Hepatocyte (in vitro differentiated cells): ENCODE measurements around the gene TNNI3. TPM values are rescaled to one million over a fixed set of nuclear protein-coding genes. Genes with fewer than 3 reads are reported as not detected.
"Not testable (repeated sequence)": the region's sequence is repeated elsewhere in the genome, so short reads cannot be mapped to it uniquely, and the experiment has no call there.

Experiments used
- DNase-seq: peaks from one replicate; pipeline ENCODE4 v3.0.0-alpha.2; 2016; ENCODE audit warnings: low spot score
- H2AFZ ChIP-seq: fragments of 200-600 bp; sonication (generic); 2 replicates; pipeline ENCODE4 v1.6.0; 2016; ENCODE audit warnings: antibody characterized with exemption, mild to moderate bottlenecking
- H3K27ac ChIP-seq: fragments of 200-600 bp; sonication (generic); 2 replicates; pipeline ENCODE4 v1.5.1; 2016; ENCODE audit warnings: mild to moderate bottlenecking
- H3K27me3 ChIP-seq: fragments of 200-600 bp; sonication (generic); 2 replicates; pipeline ENCODE4 v1.6.1; 2016
- H3K36me3 ChIP-seq: fragments of 200-600 bp; sonication (generic); replicated peaks from 2 replicates; pipeline ENCODE4 v1.5.1; 2016; ENCODE audit warnings: low read depth; ENCODE audit not compliant: insufficient read depth
- H3K4me1 ChIP-seq: fragments of 200-600 bp; sonication (generic); 2 replicates; pipeline ENCODE4 v1.5.1; 2016; ENCODE audit warnings: mild to moderate bottlenecking, moderate library complexity; ENCODE audit not compliant: insufficient read depth
- H3K4me2 ChIP-seq: fragments of 200-600 bp; sonication (generic); 2 replicates; pipeline ENCODE4 v1.6.0; 2016
- H3K4me3 ChIP-seq: fragments of 200-600 bp; sonication (generic); 2 replicates; pipeline ENCODE4 v1.5.1; 2016; ENCODE audit warnings: mild to moderate bottlenecking
- H3K79me2 ChIP-seq: fragments of 200-600 bp; sonication (generic); 2 replicates; pipeline ENCODE4 v1.6.0; 2017; ENCODE audit warnings: mild to moderate bottlenecking
- H3K9me2 ChIP-seq: fragments of 200-600 bp; sonication (generic); replicated peaks from 2 replicates; pipeline ENCODE4 v1.6.0; 2017; ENCODE audit warnings: mild to moderate bottlenecking; ENCODE audit not compliant: insufficient read depth
- H3K9me3 ChIP-seq: fragments of 200-600 bp; sonication (generic); 2 replicates; pipeline ENCODE4 v1.5.1; 2016; ENCODE audit warnings: low read depth, mild to moderate bottlenecking
- H4K20me1 ChIP-seq: fragments of 200-600 bp; sonication (generic); 2 replicates; pipeline ENCODE4 v1.6.0; 2016; ENCODE audit warnings: mild to moderate bottlenecking; ENCODE audit not compliant: insufficient read depth, poor library complexity, severe bottlenecking
- EZH2 ChIP-seq: fragments of 200-600 bp; sonication (generic); IDR thresholded peaks from 2 replicates; pipeline ENCODE4 v1.6.1; 2016; ENCODE audit warnings: antibody characterized with exemption, mild to moderate bottlenecking, borderline replicate concordance
- EZH2phosphoT487 ChIP-seq: fragments of 200-600 bp; sonication (generic); IDR thresholded peaks from one replicate; pipeline ENCODE4 v1.6.1; 2018; ENCODE audit warnings: antibody characterized with exemption, mild to moderate bottlenecking, low read depth, moderate library complexity; ENCODE audit not compliant: unreplicated experiment, severe bottlenecking
- WGBS: methylation state at CpG from one replicate; pipeline ENCODE4 v1.1.6; 2016; ENCODE audit warnings: low lambda C conversion rate; ENCODE audit errors: missing lambda C conversion rate; 5-methylcytosine and 5-hydroxymethylcytosine counted together
- polyA plus RNA-seq: library from polyadenylated mRNA; unstranded; fragments of >200 nt; fragmentation: Nextera tagmentation; extraction: Ambion mirVana; gene quantifications from 2 replicates; pipeline ENCODE4 v1.2.1, GENCODE V29; 2016
- total RNA-seq: library from RNA; depleted of rRNA; stranded (reverse); fragments of >200 nt; gene quantifications from 2 replicates; pipeline ENCODE4 v1.2.3, GENCODE V29; 2014
- TF ChIP-seq, protein P1 (sequence below): fragments of 200-600 bp; sonication (generic); IDR thresholded peaks from 2 replicates; pipeline ENCODE4 v1.5.1; 2016; ENCODE audit warnings: antibody characterized with exemption, mild to moderate bottlenecking; ENCODE audit not compliant: poor library complexity

TNNI3 gene
- total and polyA plus RNA-seq, 2 experiments from 2014 or later = 1.4 to 2.9 TPM

- no peak for DNase-seq
- WGBS = 58% methylated on average over 4 of the region's 4 CpGs
These were observed 891 bp upstream of the TNNI3 start for GRCh38 chr19:55158423-55158822.

GRCh38 chr19:55156202-55157063, 1.1 kb downstream of the TNNI3 start:
- Histone ChIP-seq H3K27ac (no peak overlapping the region), H3K4me2 (peak overlapping the region; percentile 77), H3K4me1 (no peaks in the 10 kb centered on the region), H2AFZ (peak overlapping the region; percentile 52), H3K4me3 (no peak overlapping the region), H4K20me1 (no peaks in the 10 kb centered on the region), H3K79me2 (no peaks in the 10 kb centered on the region), H3K27me3 (peaks cover 30% of the 10 kb centered on the region), H3K36me3 (no peaks in the 10 kb centered on the region), H3K9me3 (no peaks in the 10 kb centered on the region), H3K9me2 (no peaks in the 10 kb centered on the region)
- no peak for TF ChIP-seq EZH2phosphoT487
- no peak for TF ChIP-seq EZH2
- TF ChIP-seq, protein P1, sequence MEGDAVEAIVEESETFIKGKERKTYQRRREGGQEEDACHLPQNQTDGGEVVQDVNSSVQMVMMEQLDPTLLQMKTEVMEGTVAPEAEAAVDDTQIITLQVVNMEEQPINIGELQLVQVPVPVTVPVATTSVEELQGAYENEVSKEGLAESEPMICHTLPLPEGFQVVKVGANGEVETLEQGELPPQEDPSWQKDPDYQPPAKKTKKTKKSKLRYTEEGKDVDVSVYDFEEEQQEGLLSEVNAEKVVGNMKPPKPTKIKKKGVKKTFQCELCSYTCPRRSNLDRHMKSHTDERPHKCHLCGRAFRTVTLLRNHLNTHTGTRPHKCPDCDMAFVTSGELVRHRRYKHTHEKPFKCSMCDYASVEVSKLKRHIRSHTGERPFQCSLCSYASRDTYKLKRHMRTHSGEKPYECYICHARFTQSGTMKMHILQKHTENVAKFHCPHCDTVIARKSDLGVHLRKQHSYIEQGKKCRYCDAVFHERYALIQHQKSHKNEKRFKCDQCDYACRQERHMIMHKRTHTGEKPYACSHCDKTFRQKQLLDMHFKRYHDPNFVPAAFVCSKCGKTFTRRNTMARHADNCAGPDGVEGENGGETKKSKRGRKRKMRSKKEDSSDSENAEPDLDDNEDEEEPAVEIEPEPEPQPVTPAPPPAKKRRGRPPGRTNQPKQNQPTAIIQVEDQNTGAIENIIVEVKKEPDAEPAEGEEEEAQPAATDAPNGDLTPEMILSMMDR = no peak
- 4% methylated on average over 42 of the region's 52 CpGs for WGBS
- DNase-seq = peak; percentile 83

More at GRCh38 chr19:55158423-55158822, 891 bp upstream of the TNNI3 start:
- peaks cover 41% of the 10 kb centered on the region for H3K27me3 ChIP-seq
- no peaks in the 10 kb centered on the region for H3K9me3 ChIP-seq
- H3K27ac ChIP-seq = no peak overlapping the region
- no peak overlapping the region for H2AFZ ChIP-seq
- no peak for TF ChIP-seq EZH2
- TF ChIP-seq, protein P1 = no peak
- TF ChIP-seq EZH2phosphoT487 = no peak
- H3K36me3 ChIP-seq = no peaks in the 10 kb centered on the region
- H4K20me1 ChIP-seq = no peaks in the 10 kb centered on the region
- no peak overlapping the region for H3K4me3 ChIP-seq
- H3K79me2 ChIP-seq = no peaks in the 10 kb centered on the region
- H3K9me2 ChIP-seq = no peaks in the 10 kb centered on the region
- H3K4me2 ChIP-seq = no peak overlapping the region
- H3K4me1 ChIP-seq = no peaks in the 10 kb centered on the region

DNA sequence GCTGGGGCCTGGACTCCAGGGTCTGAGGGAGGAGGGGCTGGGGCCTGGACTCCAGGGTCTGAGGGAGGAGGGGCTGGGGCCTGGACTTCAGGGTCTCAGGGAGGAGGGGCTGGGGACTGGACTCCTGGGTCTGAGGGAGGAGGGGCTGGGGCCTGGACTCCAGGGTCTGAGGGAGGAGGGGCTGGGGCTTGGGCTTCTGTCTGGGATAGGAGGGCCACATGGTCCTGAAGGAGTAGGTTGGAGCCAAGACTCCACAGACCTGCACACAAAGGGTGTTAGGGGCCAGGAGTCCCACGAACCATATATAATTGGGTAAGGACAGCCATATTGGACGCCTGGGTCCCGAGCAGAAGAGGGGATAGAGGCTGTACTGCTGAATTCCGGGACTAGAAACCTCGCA, 1.7 kb downstream of the TNNI3 start:
- not testable (repeated sequence) for H3K9me2 ChIP-seq, H3K9me3 ChIP-seq, H3K36me3 ChIP-seq, H3K79me2 ChIP-seq, DNase-seq, H3K27ac ChIP-seq, H3K4me1 ChIP-seq, H4K20me1 ChIP-seq, H3K4me3 ChIP-seq
- Histone ChIP-seq H2AFZ (peak overlapping the region; percentile 52), H3K27me3 (peaks cover 24% of the 10 kb centered on the region), H3K4me2 (peak overlapping the region; percentile 77)
- WGBS = 6% methylated on average over 5 of the region's 5 CpGs

DNA sequence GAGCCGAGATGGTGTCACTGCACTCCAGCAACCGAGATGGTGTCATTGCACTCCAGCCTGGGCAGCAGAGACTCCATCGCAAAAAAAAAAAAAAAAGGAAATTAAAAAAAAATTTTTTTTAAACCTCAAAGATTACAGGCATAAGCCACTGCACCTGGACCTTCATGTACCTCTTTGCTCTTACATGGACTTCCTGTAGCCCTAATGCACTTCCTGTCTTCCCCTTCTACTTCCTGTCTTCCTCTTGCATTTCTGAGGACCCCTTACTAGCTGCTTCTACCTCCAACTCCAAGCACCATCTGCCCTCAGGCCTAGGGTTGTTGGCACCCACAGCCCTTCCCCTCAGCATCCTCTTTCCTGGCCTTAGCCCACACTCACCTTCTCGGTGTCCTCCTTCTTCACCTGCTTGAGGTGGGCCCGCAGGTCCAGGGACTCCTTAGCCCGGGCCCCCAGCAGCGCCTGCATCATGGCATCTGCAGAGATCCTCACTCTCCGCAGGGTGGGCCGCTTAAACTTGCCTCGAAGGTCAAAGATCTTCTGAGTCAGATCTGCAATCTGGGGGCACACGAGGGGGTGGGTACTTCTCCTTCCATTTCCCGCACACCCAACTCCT, 3.8 kb downstream of the TNNI3 start:
- Histone ChIP-seq H3K4me2 (no peak overlapping the region), H3K4me3 (no peak overlapping the region), H3K27me3 (peaks cover 39% of the 10 kb centered on the region), H3K9me2 (no peaks in the 10 kb centered on the region), H3K36me3 (no peaks in the 10 kb centered on the region), H3K4me1 (no peaks in the 10 kb centered on the region), H3K27ac (no peak overlapping the region), H3K9me3 (no peaks in the 10 kb centered on the region), H2AFZ (no peak overlapping the region), H3K79me2 (no peaks in the 10 kb centered on the region), H4K20me1 (no peaks in the 10 kb centered on the region)
- TF ChIP-seq, protein P1 = no peak
- no peak for TF ChIP-seq EZH2phosphoT487
- no peak for DNase-seq
- WGBS = 89% methylated on average over 12 of the region's 12 CpGs
